Neural cell (in vitro differentiated cells): Measurements from ENCODE around the gene SLC35G6. TPM values are rescaled to one million over a fixed set of nuclear protein-coding genes. Genes with fewer than 3 reads are reported as not detected.
A peak's percentile ranks its signal among the peaks of the same experiment; 100 is the strongest.

ENCODE experiments used
- H2AFZ ChIP-seq: fragments of 200-600, 300-800 bp; sonication (generic), shearing (Covaris generic); 2 replicates; pipeline ENCODE4 v1.6.0; 2014; ENCODE audit warnings: low read depth, mild to moderate bottlenecking, antibody characterized with exemption, low read length, moderate library complexity
- H3F3A ChIP-seq: fragments of 200-600 bp; shearing (Covaris generic); 2 replicates; pipeline ENCODE4 v1.6.1; 2016; ENCODE audit warnings: mild to moderate bottlenecking, moderate library complexity, mixed read lengths, antibody characterized with exemption, low read length; ENCODE audit not compliant: insufficient read depth, poor library complexity, severe bottlenecking
- H3K27ac ChIP-seq: fragments of 200-600, 300-800 bp; sonication (generic), shearing (Covaris generic); 2 replicates; pipeline ENCODE4 v1.5.1; 2014; ENCODE audit warnings: mild to moderate bottlenecking, low read length, moderate library complexity
- H3K27me3 ChIP-seq: fragments of 300-800, 200-600 bp; sonication (generic), shearing (Covaris generic); 2 replicates; pipeline ENCODE4 v1.6.0; 2014; ENCODE audit warnings: mild to moderate bottlenecking, low read depth, low read length, moderate library complexity; ENCODE audit not compliant: insufficient read depth
- H3K36me3 ChIP-seq: fragments of 300-800, 200-600 bp; sonication (generic), shearing (Covaris generic); 2 replicates; pipeline ENCODE4 v1.5.1; 2014; ENCODE audit warnings: mild to moderate bottlenecking, antibody characterized with exemption, low read length, moderate library complexity; ENCODE audit not compliant: insufficient read depth
- H3K4me2 ChIP-seq: fragments of 300-800, 200-600 bp; sonication (generic), shearing (Covaris generic); 2 replicates; pipeline ENCODE4 v1.6.0; 2014; ENCODE audit warnings: mild to moderate bottlenecking, low read length
- H3K4me3 ChIP-seq: fragments of 300-800, 200-600 bp; sonication (generic), shearing (Covaris generic); 2 replicates; pipeline ENCODE4 v1.5.1; 2014; ENCODE audit warnings: mild to moderate bottlenecking, low read length, moderate library complexity
- H3K79me2 ChIP-seq: fragments of 200-600 bp; shearing (Covaris generic); replicated peaks from 2 replicates; pipeline ENCODE4 v1.6.0; 2014; ENCODE audit warnings: mild to moderate bottlenecking, low read length, moderate library complexity; ENCODE audit not compliant: insufficient read depth
- H3K9ac ChIP-seq: fragments of 300-800, 200-600 bp; sonication (generic), shearing (Covaris generic); 2 replicates; pipeline ENCODE4 v1.6.1; 2016; ENCODE audit warnings: mild to moderate bottlenecking, low read length, mixed read lengths
- H3K9me2 ChIP-seq: fragments of 200-600 bp; shearing (Covaris generic); 2 replicates; pipeline ENCODE4 v1.6.1; 2016; ENCODE audit warnings: mild to moderate bottlenecking, low read length, mixed read lengths; ENCODE audit not compliant: insufficient read depth
- H3K9me3 ChIP-seq: fragments of 200-600, 300-800 bp; sonication (generic), shearing (Covaris generic); 2 replicates; pipeline ENCODE4 v1.6.1; 2016; ENCODE audit warnings: mild to moderate bottlenecking, mixed run types, low read length, moderate library complexity, mixed read lengths
- H4K20me1 ChIP-seq: fragments of 200-600 bp; shearing (Covaris generic); 2 replicates; pipeline ENCODE4 v1.6.1; 2016; ENCODE audit warnings: mild to moderate bottlenecking, mixed run types; ENCODE audit not compliant: insufficient read depth
- EP300 ChIP-seq: fragments of 450-650 bp; conservative IDR thresholded peaks from 2 replicates; pipeline ENCODE4 v1.6.1; 2014; ENCODE audit warnings: antibody characterized with exemption, mild to moderate bottlenecking, moderate library complexity; ENCODE audit not compliant: poor library complexity, severe bottlenecking
- EZH2 ChIP-seq: fragments of 200-600, 300-800 bp; shearing (Covaris generic), sonication (generic); IDR thresholded peaks from 2 replicates; pipeline ENCODE4 v1.6.1; 2014; ENCODE audit warnings: antibody characterized with exemption, low read length, borderline replicate concordance, mild to moderate bottlenecking; ENCODE audit not compliant: insufficient read depth, poor library complexity, severe bottlenecking
- MXI1 ChIP-seq: fragments of 450-650 bp; conservative IDR thresholded peaks from 2 replicates; pipeline ENCODE4 v1.6.1; 2014; ENCODE audit warnings: antibody characterized with exemption, mild to moderate bottlenecking; ENCODE audit not compliant: poor library complexity, severe bottlenecking
- POLR2AphosphoS5 ChIP-seq: IDR thresholded peaks from 2 replicates; pipeline ENCODE4 v1.6.1; 2012
- RAD21 ChIP-seq: fragments of 450-650 bp; conservative IDR thresholded peaks from 2 replicates; pipeline ENCODE4 v1.6.1; 2014; ENCODE audit warnings: antibody characterized with exemption, mild to moderate bottlenecking, moderate library complexity
- SMC3 ChIP-seq: fragments of 450-650 bp; conservative IDR thresholded peaks from 2 replicates; pipeline ENCODE4 v1.6.1; 2014; ENCODE audit warnings: antibody characterized with exemption, mild to moderate bottlenecking, moderate library complexity; ENCODE audit not compliant: poor library complexity
- TAF1 ChIP-seq: IDR thresholded peaks from 2 replicates; pipeline ENCODE4 v1.6.1; 2012; ENCODE audit warnings: low read depth
- polyA plus RNA-seq: library from polyadenylated mRNA; depleted of rRNA; stranded (reverse); fragments of >200 nt; gene quantifications from 2 replicates; pipeline ENCODE4 v1.2.3, GENCODE V29; 2014
- TF ChIP-seq, protein P1 (sequence below): fragments of 450-650 bp; IDR thresholded peaks from 2 replicates; pipeline ENCODE4 v1.5.1; 2014; ENCODE audit warnings: antibody characterized with exemption, mild to moderate bottlenecking, moderate library complexity; ENCODE audit not compliant: poor library complexity, severe bottlenecking
- TF ChIP-seq, protein P2 (sequence below): IDR thresholded peaks from 2 replicates; pipeline ENCODE4 v1.6.1; 2012; ENCODE audit warnings: borderline replicate concordance

Gene SLC35G6
- polyA plus RNA-seq, 1 donor from 2014 or later: not detected

DNA sequence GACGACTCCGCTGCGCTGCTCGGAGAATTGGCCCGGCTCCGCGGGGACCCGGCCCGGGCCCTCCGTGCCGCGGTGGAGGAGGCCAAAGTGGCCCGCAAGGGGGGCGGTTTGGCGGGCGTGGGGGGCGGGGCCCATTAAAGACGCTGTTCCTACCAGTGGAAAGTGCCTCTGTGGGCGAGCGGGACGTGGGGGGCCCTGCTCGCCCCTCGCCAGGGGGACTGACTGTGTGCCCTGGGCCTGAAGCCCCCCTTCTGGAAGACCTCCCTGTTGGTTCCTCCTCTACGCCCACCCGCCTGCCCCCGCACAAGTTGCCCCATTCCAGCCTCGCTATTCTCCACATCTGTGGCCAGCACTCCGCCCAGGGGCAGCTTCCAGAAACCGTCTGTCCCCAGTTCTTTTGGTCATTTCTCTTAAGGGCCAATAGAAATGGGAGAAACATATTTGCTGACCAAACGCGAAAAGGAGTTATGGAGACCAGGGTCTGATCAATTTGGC lies 43.8 kb upstream of the SLC35G6 start:
- H3K9ac ChIP-seq: peak overlapping the region; percentile 97
- peak overlapping the region; percentile 85 for H3K4me3 ChIP-seq
- no peaks in the 10 kb centered on the region for H3K9me2 ChIP-seq
- no peaks in the 10 kb centered on the region for H3K79me2 ChIP-seq
- peaks cover 4% of the 10 kb centered on the region for H3F3A ChIP-seq
- no peaks in the 10 kb centered on the region for H4K20me1 ChIP-seq
- no peaks in the 10 kb centered on the region for H3K9me3 ChIP-seq
- H3K27ac ChIP-seq: no peak overlapping the region
- H2AFZ ChIP-seq: no peak overlapping the region
- H3K36me3 ChIP-seq: no peaks in the 10 kb centered on the region
- no peak overlapping the region for H3K4me2 ChIP-seq
- peaks cover 43% of the 10 kb centered on the region for H3K27me3 ChIP-seq
- peak; percentile 7 for TF ChIP-seq SMC3
- TF ChIP-seq, protein P1, sequence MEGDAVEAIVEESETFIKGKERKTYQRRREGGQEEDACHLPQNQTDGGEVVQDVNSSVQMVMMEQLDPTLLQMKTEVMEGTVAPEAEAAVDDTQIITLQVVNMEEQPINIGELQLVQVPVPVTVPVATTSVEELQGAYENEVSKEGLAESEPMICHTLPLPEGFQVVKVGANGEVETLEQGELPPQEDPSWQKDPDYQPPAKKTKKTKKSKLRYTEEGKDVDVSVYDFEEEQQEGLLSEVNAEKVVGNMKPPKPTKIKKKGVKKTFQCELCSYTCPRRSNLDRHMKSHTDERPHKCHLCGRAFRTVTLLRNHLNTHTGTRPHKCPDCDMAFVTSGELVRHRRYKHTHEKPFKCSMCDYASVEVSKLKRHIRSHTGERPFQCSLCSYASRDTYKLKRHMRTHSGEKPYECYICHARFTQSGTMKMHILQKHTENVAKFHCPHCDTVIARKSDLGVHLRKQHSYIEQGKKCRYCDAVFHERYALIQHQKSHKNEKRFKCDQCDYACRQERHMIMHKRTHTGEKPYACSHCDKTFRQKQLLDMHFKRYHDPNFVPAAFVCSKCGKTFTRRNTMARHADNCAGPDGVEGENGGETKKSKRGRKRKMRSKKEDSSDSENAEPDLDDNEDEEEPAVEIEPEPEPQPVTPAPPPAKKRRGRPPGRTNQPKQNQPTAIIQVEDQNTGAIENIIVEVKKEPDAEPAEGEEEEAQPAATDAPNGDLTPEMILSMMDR: no peak

DNA sequence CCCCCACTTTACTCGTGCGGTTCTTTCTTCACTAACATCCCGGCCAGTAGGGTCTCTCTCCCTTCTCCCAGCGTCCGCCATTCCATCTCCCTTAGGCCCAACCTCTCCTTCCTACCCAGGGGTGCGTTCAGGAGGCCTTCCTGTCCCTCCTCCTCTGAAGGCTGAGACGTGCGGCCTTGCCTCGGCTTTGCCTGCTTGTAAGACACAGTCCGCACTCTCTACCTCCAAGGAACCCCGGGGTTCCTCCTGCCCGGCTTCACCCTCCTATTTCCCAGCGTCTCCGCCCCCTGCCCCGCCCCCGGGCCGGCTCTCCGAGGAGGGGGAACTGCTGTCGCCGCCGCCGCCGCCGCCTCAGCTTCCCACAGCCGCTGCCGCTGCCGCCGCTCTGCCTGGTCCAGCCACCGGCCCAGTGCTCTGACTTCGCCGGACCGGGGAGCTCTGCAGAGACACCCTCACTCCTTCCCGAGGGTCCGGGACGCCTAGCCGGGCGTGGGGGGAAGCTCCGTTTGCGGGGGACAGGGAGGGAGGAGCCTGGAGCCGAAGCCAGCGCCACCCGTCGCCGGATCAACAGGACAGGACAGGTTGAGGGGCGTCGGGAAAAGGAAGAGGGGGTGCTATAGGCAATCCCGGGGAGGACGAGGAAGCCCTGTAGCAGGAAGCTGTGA lies 43.2 kb upstream of the SLC35G6 start:
- Histone ChIP-seq H2AFZ (no peak overlapping the region), H3F3A (peaks cover 4% of the 10 kb centered on the region), H3K27ac (no peak overlapping the region), H3K79me2 (no peaks in the 10 kb centered on the region), H3K4me2 (peak overlapping the region; percentile 14), H3K9me2 (no peaks in the 10 kb centered on the region), H3K9ac (peak overlapping the region; percentile 97), H4K20me1 (no peaks in the 10 kb centered on the region), H3K27me3 (peaks cover 43% of the 10 kb centered on the region), H3K4me3 (peak overlapping the region; percentile 85), H3K36me3 (no peaks in the 10 kb centered on the region), H3K9me3 (no peaks in the 10 kb centered on the region)
- TF ChIP-seq EZH2 (peak; percentile 36), RAD21 (no peak)
- TF ChIP-seq, protein P1: peak; percentile 17

DNA sequence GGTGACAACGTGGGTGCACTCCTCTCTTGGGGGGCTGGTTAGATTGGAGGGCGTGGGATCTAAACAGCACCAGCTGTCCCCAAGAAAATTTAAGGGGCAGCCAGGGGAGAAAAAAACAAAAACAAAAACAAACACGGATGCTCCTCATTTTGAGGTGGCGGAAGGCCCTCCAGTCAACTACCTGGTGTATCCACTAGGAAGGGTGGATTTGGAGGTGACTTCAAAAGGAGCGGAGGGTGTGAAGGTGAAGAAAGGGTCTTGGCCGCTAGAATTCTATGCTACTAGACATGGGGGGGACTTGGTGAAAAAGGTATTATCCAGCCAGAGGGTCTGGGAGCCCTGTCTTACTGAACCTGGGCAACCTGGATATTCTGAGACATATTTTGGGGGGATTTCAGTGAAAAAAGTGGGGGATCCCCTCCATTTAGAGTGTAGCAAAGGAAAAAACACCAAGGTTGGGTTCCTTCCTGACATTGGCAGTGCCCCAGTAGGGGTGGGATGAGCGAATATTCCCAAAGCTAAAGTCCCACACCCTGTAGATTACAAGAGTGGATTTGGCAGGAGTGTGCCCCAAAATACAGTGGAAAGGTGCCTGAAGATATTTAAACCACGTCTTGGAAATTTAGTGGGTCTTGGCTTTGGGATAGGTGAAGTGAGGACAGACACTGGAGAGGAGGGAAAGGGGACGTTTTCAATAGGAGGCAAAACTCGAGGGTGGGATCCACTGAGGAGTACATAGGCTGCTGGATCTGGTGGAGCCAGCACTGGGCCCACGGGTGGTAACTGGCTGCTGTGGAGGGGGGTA lies 42.4 kb upstream of the SLC35G6 start:
- Histone ChIP-seq H3K9me3 (no peaks in the 10 kb centered on the region), H3K9me2 (no peaks in the 10 kb centered on the region), H3K79me2 (no peaks in the 10 kb centered on the region), H4K20me1 (no peaks in the 10 kb centered on the region), H3K27ac (peak overlapping the region; percentile 99), H3K27me3 (peaks cover 43% of the 10 kb centered on the region), H3K4me2 (peak overlapping the region; percentile 27), H3K9ac (peak overlapping the region; percentile 97), H3F3A (peaks cover 4% of the 10 kb centered on the region), H2AFZ (no peak overlapping the region), H3K4me3 (peak overlapping the region; percentile 85), H3K36me3 (no peaks in the 10 kb centered on the region)
- TF ChIP-seq MXI1: no peak
- no peak for TF ChIP-seq EZH2
- TF ChIP-seq TAF1: no peak
- TF ChIP-seq, protein P2, sequence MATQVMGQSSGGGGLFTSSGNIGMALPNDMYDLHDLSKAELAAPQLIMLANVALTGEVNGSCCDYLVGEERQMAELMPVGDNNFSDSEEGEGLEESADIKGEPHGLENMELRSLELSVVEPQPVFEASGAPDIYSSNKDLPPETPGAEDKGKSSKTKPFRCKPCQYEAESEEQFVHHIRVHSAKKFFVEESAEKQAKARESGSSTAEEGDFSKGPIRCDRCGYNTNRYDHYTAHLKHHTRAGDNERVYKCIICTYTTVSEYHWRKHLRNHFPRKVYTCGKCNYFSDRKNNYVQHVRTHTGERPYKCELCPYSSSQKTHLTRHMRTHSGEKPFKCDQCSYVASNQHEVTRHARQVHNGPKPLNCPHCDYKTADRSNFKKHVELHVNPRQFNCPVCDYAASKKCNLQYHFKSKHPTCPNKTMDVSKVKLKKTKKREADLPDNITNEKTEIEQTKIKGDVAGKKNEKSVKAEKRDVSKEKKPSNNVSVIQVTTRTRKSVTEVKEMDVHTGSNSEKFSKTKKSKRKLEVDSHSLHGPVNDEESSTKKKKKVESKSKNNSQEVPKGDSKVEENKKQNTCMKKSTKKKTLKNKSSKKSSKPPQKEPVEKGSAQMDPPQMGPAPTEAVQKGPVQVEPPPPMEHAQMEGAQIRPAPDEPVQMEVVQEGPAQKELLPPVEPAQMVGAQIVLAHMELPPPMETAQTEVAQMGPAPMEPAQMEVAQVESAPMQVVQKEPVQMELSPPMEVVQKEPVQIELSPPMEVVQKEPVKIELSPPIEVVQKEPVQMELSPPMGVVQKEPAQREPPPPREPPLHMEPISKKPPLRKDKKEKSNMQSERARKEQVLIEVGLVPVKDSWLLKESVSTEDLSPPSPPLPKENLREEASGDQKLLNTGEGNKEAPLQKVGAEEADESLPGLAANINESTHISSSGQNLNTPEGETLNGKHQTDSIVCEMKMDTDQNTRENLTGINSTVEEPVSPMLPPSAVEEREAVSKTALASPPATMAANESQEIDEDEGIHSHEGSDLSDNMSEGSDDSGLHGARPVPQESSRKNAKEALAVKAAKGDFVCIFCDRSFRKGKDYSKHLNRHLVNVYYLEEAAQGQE: no peak
- TF ChIP-seq POLR2AphosphoS5: no peak
- TF ChIP-seq, protein P1: no peak
- TF ChIP-seq SMC3: no peak
- no peak for TF ChIP-seq EP300
- TF ChIP-seq RAD21: no peak
